ENCODE measurements around the gene GNL1. TPM values are rescaled to one million over a fixed set of nuclear protein-coding genes. Genes with fewer than 3 reads are reported as not detected.

Gene GNL1, protein sequence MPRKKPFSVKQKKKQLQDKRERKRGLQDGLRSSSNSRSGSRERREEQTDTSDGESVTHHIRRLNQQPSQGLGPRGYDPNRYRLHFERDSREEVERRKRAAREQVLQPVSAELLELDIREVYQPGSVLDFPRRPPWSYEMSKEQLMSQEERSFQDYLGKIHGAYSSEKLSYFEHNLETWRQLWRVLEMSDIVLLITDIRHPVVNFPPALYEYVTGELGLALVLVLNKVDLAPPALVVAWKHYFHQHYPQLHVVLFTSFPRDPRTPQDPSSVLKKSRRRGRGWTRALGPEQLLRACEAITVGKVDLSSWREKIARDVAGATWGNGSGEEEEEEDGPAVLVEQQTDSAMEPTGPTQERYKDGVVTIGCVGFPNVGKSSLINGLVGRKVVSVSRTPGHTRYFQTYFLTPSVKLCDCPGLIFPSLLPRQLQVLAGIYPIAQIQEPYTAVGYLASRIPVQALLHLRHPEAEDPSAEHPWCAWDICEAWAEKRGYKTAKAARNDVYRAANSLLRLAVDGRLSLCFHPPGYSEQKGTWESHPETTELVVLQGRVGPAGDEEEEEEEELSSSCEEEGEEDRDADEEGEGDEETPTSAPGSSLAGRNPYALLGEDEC
- 38.6 and 44.4 TPM in 2 replicates for total RNA-seq

DNA sequence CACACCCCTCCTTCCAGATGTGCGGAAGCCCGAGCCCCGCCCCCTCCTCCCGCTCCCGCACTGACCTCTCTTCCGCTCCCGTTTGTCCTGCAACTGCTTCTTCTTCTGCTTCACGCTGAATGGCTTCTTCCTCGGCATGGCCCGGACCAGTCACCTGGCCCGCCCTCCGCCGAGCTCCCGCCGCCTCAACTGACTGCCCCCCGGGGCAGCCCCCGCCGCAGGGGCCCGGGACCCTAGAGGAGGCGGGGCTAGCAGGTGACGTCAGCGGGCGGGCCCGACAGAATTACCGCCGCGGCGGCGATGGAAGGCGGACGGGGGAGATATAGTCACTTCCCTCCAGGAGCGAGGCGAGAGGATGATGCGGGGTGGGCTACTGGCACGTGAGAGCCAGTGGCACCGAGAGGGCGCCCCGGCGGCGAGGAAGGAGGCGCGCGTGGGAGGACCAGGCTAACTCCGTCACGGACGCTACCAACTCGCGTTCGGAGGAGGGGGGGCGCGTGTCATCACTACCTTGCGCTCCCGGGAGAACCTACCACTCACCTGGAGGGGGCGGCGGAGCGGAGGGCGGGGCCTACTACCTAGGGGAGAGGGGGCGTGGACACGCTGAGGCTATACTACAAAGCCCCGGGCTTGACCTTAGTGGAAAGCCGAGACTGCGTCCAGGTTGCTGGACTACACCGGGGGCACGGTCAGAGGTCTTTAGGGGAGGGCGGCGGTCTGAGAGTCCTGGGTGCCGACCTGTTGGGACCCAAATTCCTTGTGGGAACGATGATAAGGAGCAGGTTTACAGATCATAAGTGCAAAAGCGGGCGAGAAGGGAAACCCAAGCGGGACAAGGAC is at the start of gene GNL1:
Gene GNL1 (minus strand): TSS at position 424 of the 840 bp plus-strand sequence. CDS start 286 bp downstream, at position 138.

DNA sequence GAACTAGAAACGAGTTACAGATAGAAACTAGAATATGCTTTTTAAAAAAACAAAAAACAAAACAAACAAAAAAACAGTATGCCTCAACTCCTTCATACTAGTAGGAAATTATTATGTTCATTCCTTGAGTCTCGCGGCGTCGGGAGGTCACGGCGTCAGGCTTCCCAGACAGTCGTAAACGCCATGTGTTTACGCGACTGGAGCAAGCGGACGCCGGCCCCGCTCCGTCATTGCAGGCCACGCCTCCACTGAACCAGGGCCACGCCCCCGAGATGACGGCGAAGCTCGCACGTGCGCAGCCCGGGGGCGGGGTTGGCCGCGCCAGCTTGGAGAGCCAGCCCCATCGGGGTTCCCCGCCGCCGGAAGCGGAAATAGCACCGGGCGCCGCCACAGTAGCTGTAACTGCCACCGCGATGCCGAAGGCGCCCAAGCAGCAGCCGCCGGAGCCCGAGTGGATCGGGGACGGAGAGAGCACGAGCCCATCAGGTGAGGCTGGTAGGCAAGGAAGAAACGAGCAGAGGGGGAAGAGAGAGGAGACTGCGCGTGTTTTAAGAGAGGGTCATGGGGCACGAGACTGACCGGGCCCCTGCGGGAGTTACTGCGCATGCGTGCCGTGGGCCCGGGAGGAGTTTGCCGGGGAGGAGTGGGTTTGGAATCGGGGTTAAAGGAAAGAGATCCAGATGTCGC is 14.9 kb upstream of the GNL1 start, which contains the start of gene ABCF1:
Gene ABCF1 (plus strand): TSS at position 368 of the 687 bp plus-strand sequence. CDS start 46 bp downstream, at position 414.

DNA sequence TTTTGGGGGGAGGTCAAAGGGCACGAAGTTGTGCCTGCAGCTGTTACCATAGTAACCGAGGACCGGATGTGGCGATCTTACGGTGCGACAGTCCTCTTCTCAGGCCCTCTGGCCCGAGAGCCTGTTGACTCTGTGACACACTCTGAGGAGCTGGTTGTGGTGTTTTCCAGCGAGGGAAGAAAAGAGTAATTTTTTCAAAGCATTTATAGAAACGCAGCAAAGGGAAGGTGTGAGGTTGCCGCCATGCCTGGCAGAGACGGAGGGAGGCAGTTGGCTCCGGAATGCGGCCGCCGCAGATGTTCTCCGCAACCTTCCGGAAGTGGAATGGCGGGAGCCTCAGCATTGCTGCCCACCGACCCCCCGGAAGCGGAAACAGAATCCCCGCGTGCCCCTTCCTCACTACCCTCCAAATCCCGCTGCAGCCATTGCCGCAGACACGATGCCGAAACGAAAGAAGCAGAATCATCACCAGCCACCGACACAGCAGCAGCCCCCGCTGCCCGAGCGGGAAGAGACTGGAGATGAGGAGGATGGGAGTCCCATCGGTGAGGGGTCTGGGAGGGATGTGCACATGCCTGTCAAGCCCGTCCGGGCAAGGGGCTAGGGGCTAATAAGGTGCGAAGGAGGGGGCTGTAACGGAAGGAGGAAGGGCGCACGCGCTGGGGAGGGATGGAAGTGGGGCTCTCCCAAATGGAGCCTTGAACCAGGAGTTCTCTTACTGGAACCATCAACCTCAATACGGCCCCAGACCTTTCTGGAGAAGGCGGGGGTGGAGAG is 805 bp upstream of the GNL1 start, which contains the start of gene PRR3:
Gene PRR3 (plus strand): TSS at position 390 of the 777 bp plus-strand sequence. CDS start 50 bp downstream, at position 440.

Small RNA genes within 50 kb of the gene (small RNA-seq; reads per million reads assigned to genes)
- 0.19 reads per million for gene MIR877

Other genes starting within 250 kb of the GNL1 start
- gene TRIM39, start 229.6 kb downstream of the GNL1 start, total RNA-seq, result 6.2 and 9.0 TPM in 2 replicates
- 32.1 and 65.0 TPM in 2 replicates for gene RPP21, start 211.3 kb downstream of the GNL1 start, total RNA-seq
- gene HLA-E, start 67.0 kb downstream of the GNL1 start, total RNA-seq, result 122 and 139 TPM in 2 replicates
- 7.3 and 8.0 TPM in 2 replicates for gene PRR3, start 806 bp upstream of the GNL1 start, total RNA-seq
- 34.9 and 42.2 TPM in 2 replicates for gene ABCF1, start 15.0 kb upstream of the GNL1 start, total RNA-seq
- gene PPP1R10, start 60.8 kb upstream of the GNL1 start, total RNA-seq, result 43.4 and 53.0 TPM in 2 replicates
- 118 and 134 TPM in 2 replicates for gene MRPS18B, start 61.4 kb upstream of the GNL1 start, total RNA-seq
- 3.3 and 4.1 TPM in 2 replicates for gene ATAT1, start 70.4 kb upstream of the GNL1 start, total RNA-seq
- 3.1 and 4.4 TPM in 2 replicates for gene C6orf136, start 90.6 kb upstream of the GNL1 start, total RNA-seq
- 22.8 and 27.8 TPM in 2 replicates for gene DHX16, start 116.5 kb upstream of the GNL1 start, total RNA-seq
- gene PPP1R18, start 130.2 kb upstream of the GNL1 start, total RNA-seq, result 44.5 and 73.1 TPM in 2 replicates
- 7.7 and 9.0 TPM in 2 replicates for gene NRM, start 134.5 kb upstream of the GNL1 start, total RNA-seq
- gene MDC1, start 160.8 kb upstream of the GNL1 start, total RNA-seq, result 6.2 and 10.0 TPM in 2 replicates
- 819 and 1,073 TPM in 2 replicates for gene TUBB, start 163.9 kb upstream of the GNL1 start, total RNA-seq
- gene FLOT1, start 186.2 kb upstream of the GNL1 start, total RNA-seq, result 88.4 and 104 TPM in 2 replicates
- gene IER3, start 188.1 kb upstream of the GNL1 start, total RNA-seq, result 8.8 and 13.7 TPM in 2 replicates